Stomach (tissue), 4 donors: ENCODE data around the gene VEZT.

Experiments
- CTCF ChIP-seq, 7 experiments: fragments of 450-650 bp in 4 of 7; fragments of 200-600 bp in 3 of 7; sonication (generic) in 3 of 7; IDR thresholded peaks; one replicate each; pipeline ENCODE4 v1.5.1; 2016 to 2019; ENCODE audit warnings: antibody characterized with exemption in 7 of 7, control low read depth in 2 of 7, mild to moderate bottlenecking in 1 of 7
- POLR2A ChIP-seq, 4 donors: fragments of 450-650 bp; IDR thresholded peaks; one replicate each; pipeline ENCODE4 v1.6.1; 2016; ENCODE audit warnings: antibody characterized with exemption in 4 of 4, control low read depth in 2 of 4, mild to moderate bottlenecking in 1 of 4, moderate library complexity in 1 of 4

GRCh38 chr12:95205685-95206084 lies 11.9 kb upstream of the VEZT start:
- TF ChIP-seq POLR2A (IDR thresholded peaks at IDR 0.05) (no peak), CTCF (IDR thresholded peaks at IDR 0.05) (no peak)
